Spleen (tissue), 11 donors: ENCODE data around the gene TRIM25. TPM values are rescaled to one million over a fixed set of nuclear protein-coding genes. Genes with fewer than 3 reads are reported as not detected.

Experiments used
- DNase-seq: peaks from one replicate; pipeline ENCODE4 v3.0.0-alpha.2; 2020
- H3K27ac ChIP-seq, 8 donors: fragments of 200-600 bp; sonication (generic) in 7 of 8; 1 replicate in 4 of 8; 2 replicates in 4 of 8; pipeline versions ENCODE4 v1.5.0 to v1.8.0; 2016 to 2021; ENCODE audit warnings: inconsistent platforms in 4 of 8, mild to moderate bottlenecking in 4 of 8, moderate library complexity in 1 of 8
- H3K27me3 ChIP-seq, 7 donors: fragments of 200-600 bp; sonication (generic) in 6 of 7; replicated peaks in 1 of 7; 1 replicate in 4 of 7; 2 replicates in 3 of 7; pipeline versions ENCODE4 v1.5.0 to v1.8.0; 2016 to 2021; ENCODE audit warnings: inconsistent platforms in 3 of 7, mild to moderate bottlenecking in 1 of 7
- H3K36me3 ChIP-seq, 6 donors: fragments of 200-600 bp; sonication (generic) in 5 of 6; 1 replicate in 4 of 6; 2 replicates in 2 of 6; pipeline versions ENCODE4 v1.5.0 to v1.8.0; 2016 to 2021; ENCODE audit warnings: inconsistent platforms in 2 of 6
- H3K4me1 ChIP-seq, 6 donors: fragments of 200-600 bp; sonication (generic) in 5 of 6; 1 replicate in 3 of 6; 2 replicates in 3 of 6; pipeline versions ENCODE4 v1.5.0 to v1.8.0; 2016 to 2021; ENCODE audit warnings: inconsistent platforms in 3 of 6
- H3K4me3 ChIP-seq, 8 donors: fragments of 200-600 bp; sonication (generic) in 7 of 8; 1 replicate in 4 of 8; 2 replicates in 4 of 8; pipeline versions ENCODE4 v1.5.0 to v1.8.0; 2016 to 2021; ENCODE audit warnings: inconsistent platforms in 4 of 8, mild to moderate bottlenecking in 4 of 8, moderate library complexity in 2 of 8
- H3K9me3 ChIP-seq, 8 donors: fragments of 200-600 bp; sonication (generic) in 7 of 8; 1 replicate in 4 of 8; 2 replicates in 4 of 8; pipeline versions ENCODE4 v1.5.0 to v1.8.0; 2016 to 2021; ENCODE audit warnings: inconsistent platforms in 4 of 8
- POLR2A ChIP-seq, 3 donors: fragments of 450-650 bp; IDR thresholded peaks; one replicate each; pipeline ENCODE4 v1.5.1; 2017; ENCODE audit warnings: antibody characterized with exemption in 3 of 3, mild to moderate bottlenecking in 1 of 3
- POLR2AphosphoS5 ChIP-seq, 3 donors: sonication (generic); formaldehyde crosslinking; IDR thresholded peaks; one replicate each; pipeline ENCODE4 v1.5.1; 2017; ENCODE audit warnings: antibody characterized with exemption in 3 of 3
- WGBS, 5 donors: extraction: QIAGEN DNeasy Blood & Tissue Kit in 3 of 5; methylation state at CpG; one replicate each; pipeline versions ENCODE4 v1.1.5 to v1.1.7; 2013 to 2018; 5-methylcytosine and 5-hydroxymethylcytosine counted together
- intact Hi-C: fragments of 100-400 bp; cut with DNase I; formaldehyde crosslinking; loops from one replicate; pipeline ENCODE4 v1.15.0; 2023; ENCODE audit warnings: low total_unique reads
- polyA plus RNA-seq, 3 donors: library from polyadenylated mRNA; stranded (reverse); fragments of 200-250 nt; gene quantifications; one replicate each; pipeline ENCODE4 v1.2.1, GENCODE V29; 2013
- total RNA-seq, 7 donors: library from RNA; depleted of rRNA in 3 of 7; stranded (reverse); fragments of >200 nt in 3 of 7; fragmentation: NEBNext Ultra II Directional in 4 of 7; extraction: Animal tissue kit (Norgen Biotek cat#: 25700) in 4 of 7; gene quantifications; one replicate each; pipeline versions ENCODE4 v1.1.0 to v1.2.1, GENCODE V29; 2016 to 2021
- TF ChIP-seq, protein P1 (sequence below), 11 experiments: fragments of 200-600 bp in 7 of 11; fragments of 450-650 bp in 4 of 11; sonication (generic) in 4 of 11; IDR thresholded peaks in 8 of 11; conservative IDR thresholded peaks in 3 of 11; 1 replicate in 7 of 11; 2 replicates in 4 of 11; pipeline versions ENCODE4 v1.4.0 to v1.8.0; 2016 to 2021; ENCODE audit warnings: antibody characterized with exemption in 11 of 11, inconsistent platforms in 4 of 11, mild to moderate bottlenecking in 1 of 11
- donor health status: healthy with polysubstance abuse.
- donor health status: DM: no; HTN: no; CAD: no; lungs with moderate emphysema.
- donor health status: DM: no; HTN: no; CAD: no.
- donor health status: Bipolar disorder and iron deficiency.
- donor health status: healthy.
- donor health status: DM: no; HTN: no; CAD: no.
- donor health status: DM: yes; HTN: yes; CAD: no.

Gene TRIM25
- total and polyA plus RNA-seq, 10 donors, result 13.8 to 168 (median 122) TPM

DNA sequence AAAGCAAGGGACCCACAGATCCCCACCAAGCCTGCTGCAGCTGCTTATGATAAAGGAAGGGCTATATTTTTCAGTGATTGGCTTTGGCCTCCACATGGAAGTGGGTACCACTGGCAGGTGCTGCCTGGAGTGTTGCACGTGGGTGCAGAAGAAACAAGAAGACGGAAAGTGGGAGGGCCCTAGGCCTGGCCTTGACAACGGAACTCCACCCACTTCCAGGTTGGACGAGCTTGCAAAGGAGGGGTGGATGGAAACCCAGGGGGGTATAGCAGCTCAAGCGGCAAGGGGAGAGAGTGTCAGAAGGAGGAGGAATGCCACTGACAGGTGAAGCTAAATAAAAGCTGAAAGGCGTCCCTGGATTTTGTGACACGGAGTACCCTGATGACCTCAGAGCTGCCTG lies 20.3 kb downstream of the TRIM25 start:
- TF ChIP-seq POLR2A (IDR thresholded peaks at IDR 0.05) (no peak), POLR2AphosphoS5 (IDR thresholded peaks at IDR 0.05) (peak in 2 of 3 donors; percentile 8 to 32)
- TF ChIP-seq, protein P1, sequence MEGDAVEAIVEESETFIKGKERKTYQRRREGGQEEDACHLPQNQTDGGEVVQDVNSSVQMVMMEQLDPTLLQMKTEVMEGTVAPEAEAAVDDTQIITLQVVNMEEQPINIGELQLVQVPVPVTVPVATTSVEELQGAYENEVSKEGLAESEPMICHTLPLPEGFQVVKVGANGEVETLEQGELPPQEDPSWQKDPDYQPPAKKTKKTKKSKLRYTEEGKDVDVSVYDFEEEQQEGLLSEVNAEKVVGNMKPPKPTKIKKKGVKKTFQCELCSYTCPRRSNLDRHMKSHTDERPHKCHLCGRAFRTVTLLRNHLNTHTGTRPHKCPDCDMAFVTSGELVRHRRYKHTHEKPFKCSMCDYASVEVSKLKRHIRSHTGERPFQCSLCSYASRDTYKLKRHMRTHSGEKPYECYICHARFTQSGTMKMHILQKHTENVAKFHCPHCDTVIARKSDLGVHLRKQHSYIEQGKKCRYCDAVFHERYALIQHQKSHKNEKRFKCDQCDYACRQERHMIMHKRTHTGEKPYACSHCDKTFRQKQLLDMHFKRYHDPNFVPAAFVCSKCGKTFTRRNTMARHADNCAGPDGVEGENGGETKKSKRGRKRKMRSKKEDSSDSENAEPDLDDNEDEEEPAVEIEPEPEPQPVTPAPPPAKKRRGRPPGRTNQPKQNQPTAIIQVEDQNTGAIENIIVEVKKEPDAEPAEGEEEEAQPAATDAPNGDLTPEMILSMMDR (IDR thresholded peaks at IDR 0.05 in 8 of 11, conservative IDR thresholded peaks at IDR 0.05 in 3 of 11), result no peak
- Histone ChIP-seq H3K36me3 (peaks cover 0 to 100% (median 97%) of the 10 kb centered on the region in 6 donors), H3K9me3 (peaks cover 0 to 11% (median 7%) of the 10 kb centered on the region in 8 donors), H3K27ac (peak overlapping the region in 4 of 8 donors; percentile 9 to 24 (median 18)), H3K4me1 (peaks cover 0 to 55% (median 33%) of the 10 kb centered on the region in 6 donors), H3K4me3 (no peak overlapping the region), H3K27me3 (no peaks in the 10 kb centered on the region)
- WGBS, 5 donors, result 66 to 78% (median 77%) methylated on average over 7 of the region's 7 CpGs
- no peak for DNase-seq
- intact Hi-C loops, result no loop called here

DNA sequence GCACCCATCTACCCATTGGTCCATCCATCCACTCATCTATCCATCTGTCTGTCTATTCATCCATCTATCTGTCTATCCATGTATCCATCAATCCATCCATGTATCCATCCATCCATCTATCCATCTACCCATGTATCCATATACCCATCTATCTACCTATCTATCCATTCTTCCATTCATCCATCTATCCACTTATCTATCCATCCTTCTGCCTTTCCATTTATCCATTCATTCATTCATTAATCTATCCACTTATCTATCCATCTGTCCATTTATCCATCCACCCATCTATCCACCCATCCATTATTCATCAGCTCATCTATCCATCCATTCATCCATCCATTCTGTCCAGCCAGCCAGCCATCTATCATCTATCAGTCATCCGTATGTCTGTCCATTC lies 21.5 kb downstream of the TRIM25 start:
- no peak for DNase-seq
- WGBS, 5 donors, result 97 to 100% (median 98%) methylated on average over 1 of the region's 1 CpG
- Histone ChIP-seq H3K4me3 (no peak overlapping the region), H3K9me3 (peaks cover 0 to 22% (median 18%) of the 10 kb centered on the region in 8 donors), H3K27ac (peak overlapping the region in 2 of 8 donors; percentile 53 to 68), H3K36me3 (peaks cover 0 to 100% (median 98%) of the 10 kb centered on the region in 6 donors), H3K4me1 (peaks cover 0 to 44% (median 22%) of the 10 kb centered on the region in 6 donors), H3K27me3 (no peaks in the 10 kb centered on the region)
- intact Hi-C loops, result no loop called here
- no peak for TF ChIP-seq POLR2A (IDR thresholded peaks at IDR 0.05)
- TF ChIP-seq, protein P1 (IDR thresholded peaks at IDR 0.05 in 8 of 11, conservative IDR thresholded peaks at IDR 0.05 in 3 of 11), result no peak
- TF ChIP-seq POLR2AphosphoS5 (IDR thresholded peaks at IDR 0.05), result no peak

DNA sequence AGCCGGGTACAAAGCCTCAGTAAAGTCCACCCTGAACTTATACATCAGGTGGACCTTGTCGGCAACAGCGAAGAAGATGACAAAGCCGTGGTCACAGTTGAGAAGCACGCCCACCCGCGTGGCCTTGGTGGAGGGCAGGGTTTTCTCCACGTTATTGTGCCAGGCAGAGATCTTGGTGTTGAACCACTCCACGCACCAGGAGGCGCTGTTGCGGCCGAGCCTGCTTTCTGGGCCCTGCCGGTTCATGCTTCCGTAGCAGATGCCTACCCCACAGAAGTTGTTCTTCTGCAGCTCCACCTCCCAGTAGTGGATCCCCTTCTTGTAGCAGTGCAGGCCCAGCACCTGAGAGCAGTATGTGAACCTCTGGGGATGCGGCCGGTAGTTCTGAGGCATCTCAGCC lies 22.1 kb downstream of the TRIM25 start:
- Histone ChIP-seq H3K27me3 (no peaks in the 10 kb centered on the region), H3K9me3 (peaks cover 0 to 24% (median 20%) of the 10 kb centered on the region in 8 donors), H3K27ac (peak overlapping the region in 6 of 8 donors; percentile 11 to 68 (median 47)), H3K4me1 (peaks cover 0 to 38% (median 17%) of the 10 kb centered on the region in 6 donors), H3K4me3 (no peak overlapping the region), H3K36me3 (peaks cover 0 to 100% (median 95%) of the 10 kb centered on the region in 6 donors)
- peak in 2 of 3 donors; percentile 57 to 70 for TF ChIP-seq POLR2AphosphoS5 (IDR thresholded peaks at IDR 0.05)
- TF ChIP-seq, protein P1 (IDR thresholded peaks at IDR 0.05 in 8 of 11, conservative IDR thresholded peaks at IDR 0.05 in 3 of 11), result peak in 8 of 11 experiments; percentile 27 to 61 (median 54)
- no peak for TF ChIP-seq POLR2A (IDR thresholded peaks at IDR 0.05)
- DNase-seq, result peak; percentile 83
- intact Hi-C loops, result no loop called here
- WGBS, 5 donors, result 68 to 88% (median 86%) methylated on average over 11 to 16 of the region's 16 CpGs

DNA sequence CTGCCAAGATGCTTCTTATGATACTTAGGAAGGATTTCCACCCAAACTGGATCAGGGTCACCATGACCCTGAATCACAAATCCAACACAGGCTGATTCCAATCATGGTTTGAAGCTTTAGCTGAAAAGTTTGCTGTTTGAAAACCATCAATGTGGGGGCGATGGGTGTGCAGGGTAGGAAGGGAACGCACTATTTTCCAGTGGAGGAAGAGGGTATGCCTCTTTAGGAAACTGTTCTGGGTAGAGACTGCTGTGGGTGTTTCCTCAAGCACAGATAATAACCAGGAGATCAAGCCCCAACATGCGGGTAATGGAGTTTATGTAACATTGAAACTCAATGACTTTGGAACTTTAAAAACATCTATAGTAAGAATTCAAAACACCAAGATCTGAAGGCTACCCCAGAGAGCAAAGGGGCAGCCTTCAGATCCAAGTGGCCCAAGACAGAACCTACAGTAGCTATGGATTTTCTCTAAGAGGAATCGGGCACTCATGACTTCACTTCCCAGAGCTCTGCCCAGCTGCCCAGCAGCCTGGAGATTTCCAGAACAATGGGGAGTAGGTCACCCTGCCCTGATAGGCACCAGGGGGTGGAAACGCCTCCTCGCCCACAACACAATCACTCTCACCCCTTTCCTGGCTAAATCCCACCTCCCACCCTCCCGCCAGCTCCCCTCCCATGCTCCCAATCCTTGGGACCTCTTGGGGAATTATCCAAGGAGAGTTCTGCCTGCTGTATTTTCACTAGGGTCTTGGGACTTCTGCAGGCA lies 22.8 kb downstream of the TRIM25 start:
- no peak for TF ChIP-seq POLR2A (IDR thresholded peaks at IDR 0.05)
- TF ChIP-seq, protein P1 (IDR thresholded peaks at IDR 0.05 in 8 of 11, conservative IDR thresholded peaks at IDR 0.05 in 3 of 11), result no peak
- no peak for TF ChIP-seq POLR2AphosphoS5 (IDR thresholded peaks at IDR 0.05)
- WGBS, 5 donors, result 77 to 91% (median 80%) methylated on average over 7 of the region's 7 CpGs
- H3K9me3 ChIP-seq, result peaks cover 0 to 24% (median 20%) of the 10 kb centered on the region in 8 donors
- H3K4me1 ChIP-seq, result peaks cover 0 to 35% (median 13%) of the 10 kb centered on the region in 6 donors
- peaks cover 0 to 100% (median 96%) of the 10 kb centered on the region in 6 donors for H3K36me3 ChIP-seq
- no peaks in the 10 kb centered on the region for H3K27me3 ChIP-seq
- no peak overlapping the region for H3K4me3 ChIP-seq
- peak overlapping the region in 6 of 8 donors; percentile 11 to 68 (median 47) for H3K27ac ChIP-seq
- intact Hi-C loops, result no loop called here
- no peak for DNase-seq
